C4-2B (cell line): ENCODE data around the gene BCL2L12.

ENCODE experiments used
- H3K27ac ChIP-seq: fragments of 450-650 bp; 2 replicates; pipeline ENCODE4 v1.5.1; 2017
- CTCF ChIP-seq: fragments of 450-650 bp; conservative IDR thresholded peaks from 2 replicates; pipeline ENCODE4 v1.5.1; 2017; ENCODE audit warnings: mild to moderate bottlenecking
- ZFX ChIP-seq: fragments of 450-650 bp; IDR thresholded peaks from 2 replicates; pipeline ENCODE4 v1.6.1; 2017

The BCL2L12 gene

GRCh38 chr19:49678985-49679770, 13.4 kb downstream of the BCL2L12 start:
- no peak for TF ChIP-seq ZFX
- TF ChIP-seq CTCF: no peak

GRCh38 chr19:49679771-49680413, 14.2 kb downstream of the BCL2L12 start:
- H3K27ac ChIP-seq: peak overlapping the region; percentile 19; the same call in 1 of the 2 replicates
- TF ChIP-seq ZFX (no peak), CTCF (no peak)

More at GRCh38 chr19:49678985-49679770, 13.4 kb downstream of the BCL2L12 start:
- H3K27ac ChIP-seq: no peak overlapping the region; the same call in 1 of the 2 replicates

GRCh38 chr19:49680421-49681351, 15.0 kb downstream of the BCL2L12 start:
- peak; percentile 100 for TF ChIP-seq CTCF
- TF ChIP-seq ZFX: no peak
- peak overlapping the region; percentile 19; the same call in 1 of the 2 replicates for H3K27ac ChIP-seq

- TF ChIP-seq CTCF: no peak
- no peak for TF ChIP-seq ZFX
- no peak overlapping the region for H3K27ac ChIP-seq
Observed at GRCh38 chr19:49681830-49682229, 16.1 kb downstream of the BCL2L12 start.

- TF ChIP-seq ZFX (no peak), CTCF (no peak)
- H3K27ac ChIP-seq: no peak overlapping the region
Observed at GRCh38 chr19:49682274-49682673, 16.5 kb downstream of the BCL2L12 start.

GRCh38 chr19:49683814-49684250, 18.1 kb downstream of the BCL2L12 start:
- TF ChIP-seq ZFX (no peak), CTCF (no peak)
- no peak overlapping the region for H3K27ac ChIP-seq
